OCI-LY7 (cell line): ENCODE results near the gene SETDB1. TPM values are rescaled to one million over a fixed set of nuclear protein-coding genes. Genes with fewer than 3 reads are reported as not detected.

Source experiments
- BruUV-seq: library from RNA; stranded (reverse); fragments of 400-500 nt; replicated peaks from 2 replicates; lab custom pipeline; 2021; lab: Mats Ljungman, UMichigan
- CTCF ChIA-PET: fragments of 300-600 bp; sonication (Branson Sonifier 250); formaldehyde crosslinking; loops from one replicate; lab custom pipeline; 2022; ENCODE audit warnings: antibody characterized with exemption; ENCODE audit not compliant: unreplicated experiment; lab: Charles Lee
- POLR2A ChIA-PET: fragments of 300-600 bp; sonication (Branson Sonifier 250); formaldehyde crosslinking; loops from one replicate; lab custom pipeline; 2022; ENCODE audit warnings: antibody characterized with exemption; lab: Charles Lee
- DNase-seq: peaks from one replicate; pipeline ENCODE4 v3.0.0-alpha.2; 2015; ENCODE audit warnings: low spot score
- H2AFZ ChIP-seq: fragments of 200-600 bp; sonication (generic), shearing (Covaris generic); 2 replicates; pipeline ENCODE4 v1.6.1; 2014; ENCODE audit warnings: mild to moderate bottlenecking, antibody characterized with exemption, low read length, moderate library complexity
- H3K27ac ChIP-seq: fragments of 200-600 bp; sonication (generic); 2 replicates; pipeline ENCODE4 v1.5.1; 2014; ENCODE audit warnings: mixed run types, low read depth, mild to moderate bottlenecking, moderate library complexity, low read length, inconsistent platforms; ENCODE audit not compliant: poor library complexity, severe bottlenecking
- H3K36me3 ChIP-seq: fragments of 200-600 bp; sonication (generic); 2 replicates; pipeline ENCODE4 v1.6.1; 2014; ENCODE audit warnings: mild to moderate bottlenecking, antibody characterized with exemption, low read length, moderate library complexity, mixed read lengths; ENCODE audit not compliant: insufficient read depth
- H3K4me1 ChIP-seq: fragments of 200-600 bp; sonication (generic); 2 replicates; pipeline ENCODE4 v1.5.1; 2014; ENCODE audit warnings: mild to moderate bottlenecking, low read length; ENCODE audit not compliant: insufficient read depth, poor library complexity, severe bottlenecking
- H3K4me2 ChIP-seq: fragments of 200-600 bp; sonication (generic); 2 replicates; pipeline ENCODE4 v1.6.1; 2014; ENCODE audit warnings: mild to moderate bottlenecking, low read length
- H3K4me3 ChIP-seq: fragments of 200-600 bp; sonication (generic); 2 replicates; pipeline ENCODE4 v1.5.1; 2014; ENCODE audit warnings: mild to moderate bottlenecking, low read depth, low read length; ENCODE audit not compliant: poor library complexity, severe bottlenecking
- H3K79me2 ChIP-seq: fragments of 200-600 bp; sonication (generic); 2 replicates; pipeline ENCODE4 v1.6.1; 2016; ENCODE audit warnings: low read depth, mild to moderate bottlenecking, low read length, moderate library complexity, mixed read lengths; ENCODE audit not compliant: insufficient read depth
- H3K9me2 ChIP-seq: fragments of 200-600 bp; sonication (generic); 2 replicates; pipeline ENCODE4 v1.6.1; 2016; ENCODE audit warnings: mild to moderate bottlenecking, low read length, mixed read lengths; ENCODE audit not compliant: insufficient read depth
- H3K9me3 ChIP-seq: fragments of 200-600 bp; sonication (generic); 2 replicates; pipeline ENCODE4 v1.6.1; 2014; ENCODE audit warnings: mild to moderate bottlenecking, mixed run types, low read length, mixed read lengths
- H4K20me1 ChIP-seq: fragments of 200-600 bp; sonication (generic); 2 replicates; pipeline ENCODE4 v1.6.1; 2014; ENCODE audit warnings: mild to moderate bottlenecking, antibody characterized with exemption, low read length, moderate library complexity, mixed read lengths; ENCODE audit not compliant: insufficient read depth
- EZH2phosphoT487 ChIP-seq: fragments of 200-600 bp; sonication (generic); IDR thresholded peaks from 2 replicates; pipeline ENCODE4 v1.6.1; 2018; ENCODE audit warnings: low read depth, borderline replicate concordance, mild to moderate bottlenecking, mixed run types, antibody characterized with exemption, low read length, moderate library complexity, mixed read lengths
- intact Hi-C: fragments of 100-400 bp; cut with micrococcal nuclease; formaldehyde crosslinking; loops from one replicate; pipeline ENCODE4 v1.10.0; 2022; ENCODE audit not compliant: unreplicated experiment
- total RNA-seq, 2 experiments: library from RNA; depleted of rRNA in 1 of 2; stranded (reverse); fragments of >200 nt in 1 of 2; shearing (Covaris generic) in 1 of 2; gene quantifications; 2 replicates each; pipeline ENCODE4 v1.2.3, GENCODE V29; 2014 to 2022
- TF ChIP-seq, protein P1 (sequence below): fragments of 200-600 bp; sonication (generic); conservative IDR thresholded peaks from 2 replicates; pipeline ENCODE4 v1.5.1; 2014; ENCODE audit warnings: mild to moderate bottlenecking, antibody characterized with exemption, low read length, moderate library complexity, mixed read lengths

Gene SETDB1
- total RNA-seq, 2 experiments from 2014 or later = 66.8 to 81.1 TPM

- Histone ChIP-seq H4K20me1 (no peaks in the 10 kb centered on the region), H3K4me3 (no peak overlapping the region), H3K4me2 (no peak overlapping the region), H2AFZ (no peak overlapping the region), H3K9me2 (no peaks in the 10 kb centered on the region), H3K79me2 (peaks cover 21% of the 10 kb centered on the region; the same call in 1 of the 2 replicates), H3K27ac (no peak overlapping the region), H3K9me3 (peaks cover 25% of the 10 kb centered on the region; the same call in 1 of the 2 replicates), H3K4me1 (peaks cover 10% of the 10 kb centered on the region), H3K36me3 (peaks cover 94% of the 10 kb centered on the region)
- peak; percentile 58 for DNase-seq
- ChIA-PET POLR2A (interaction anchor here (0.7 kb wide), 1 partner anchor 704 kb away, joined by 3 read pairs; no protein-coding TSS in a partner anchor), CTCF (no interaction called here)
- intact Hi-C loops = no loop called here
- BruUV-seq = no TSS peak
- TF ChIP-seq, protein P1, sequence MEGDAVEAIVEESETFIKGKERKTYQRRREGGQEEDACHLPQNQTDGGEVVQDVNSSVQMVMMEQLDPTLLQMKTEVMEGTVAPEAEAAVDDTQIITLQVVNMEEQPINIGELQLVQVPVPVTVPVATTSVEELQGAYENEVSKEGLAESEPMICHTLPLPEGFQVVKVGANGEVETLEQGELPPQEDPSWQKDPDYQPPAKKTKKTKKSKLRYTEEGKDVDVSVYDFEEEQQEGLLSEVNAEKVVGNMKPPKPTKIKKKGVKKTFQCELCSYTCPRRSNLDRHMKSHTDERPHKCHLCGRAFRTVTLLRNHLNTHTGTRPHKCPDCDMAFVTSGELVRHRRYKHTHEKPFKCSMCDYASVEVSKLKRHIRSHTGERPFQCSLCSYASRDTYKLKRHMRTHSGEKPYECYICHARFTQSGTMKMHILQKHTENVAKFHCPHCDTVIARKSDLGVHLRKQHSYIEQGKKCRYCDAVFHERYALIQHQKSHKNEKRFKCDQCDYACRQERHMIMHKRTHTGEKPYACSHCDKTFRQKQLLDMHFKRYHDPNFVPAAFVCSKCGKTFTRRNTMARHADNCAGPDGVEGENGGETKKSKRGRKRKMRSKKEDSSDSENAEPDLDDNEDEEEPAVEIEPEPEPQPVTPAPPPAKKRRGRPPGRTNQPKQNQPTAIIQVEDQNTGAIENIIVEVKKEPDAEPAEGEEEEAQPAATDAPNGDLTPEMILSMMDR = no peak
- TF ChIP-seq EZH2phosphoT487 = no peak
Measured at GRCh38 chr1:150931773-150932172, 5.6 kb downstream of the SETDB1 start.

DNA sequence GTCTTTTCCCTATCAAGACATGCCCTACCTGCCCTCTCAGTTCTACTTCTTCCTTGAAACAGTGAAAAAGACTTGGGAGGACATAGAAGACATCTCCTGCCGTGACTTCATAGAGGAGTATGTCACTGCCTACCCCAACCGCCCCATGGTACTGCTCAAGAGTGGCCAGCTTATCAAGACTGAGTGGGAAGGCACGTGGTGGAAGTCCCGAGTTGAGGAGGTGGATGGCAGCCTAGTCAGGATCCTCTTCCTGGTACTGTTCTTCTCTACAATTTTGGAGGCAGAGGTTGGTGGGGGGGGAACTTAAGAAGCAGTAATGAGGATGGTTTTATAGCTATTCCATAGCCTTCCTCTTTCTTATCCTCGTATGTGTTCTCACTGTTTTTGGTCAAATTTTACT lies 18.7 kb downstream of the SETDB1 start:
- H3K9me3 ChIP-seq = no peaks in the 10 kb centered on the region
- H3K4me2 ChIP-seq = no peak overlapping the region
- no peaks in the 10 kb centered on the region for H4K20me1 ChIP-seq
- no peaks in the 10 kb centered on the region for H3K79me2 ChIP-seq
- H3K27ac ChIP-seq = no peak overlapping the region
- BruUV-seq = no TSS peak
- peaks cover 94% of the 10 kb centered on the region for H3K36me3 ChIP-seq
- TF ChIP-seq, protein P1 = no peak
- no peak for TF ChIP-seq EZH2phosphoT487
- DNase-seq = no peak
- ChIA-PET CTCF (no interaction called here), POLR2A (no interaction called here)
- no peaks in the 10 kb centered on the region for H3K9me2 ChIP-seq
- no peaks in the 10 kb centered on the region for H3K4me1 ChIP-seq
- H3K4me3 ChIP-seq = no peak overlapping the region
- intact Hi-C loops = no loop called here
- no peak overlapping the region for H2AFZ ChIP-seq

GRCh38 chr1:150954708-150955107 lies 28.5 kb downstream of the SETDB1 start:
- Histone ChIP-seq H2AFZ (no peak overlapping the region), H4K20me1 (no peaks in the 10 kb centered on the region), H3K79me2 (no peaks in the 10 kb centered on the region), H3K9me3 (no peaks in the 10 kb centered on the region), H3K36me3 (peaks cover 87% of the 10 kb centered on the region), H3K4me3 (no peak overlapping the region), H3K27ac (no peak overlapping the region), H3K9me2 (no peaks in the 10 kb centered on the region), H3K4me1 (no peaks in the 10 kb centered on the region), H3K4me2 (no peak overlapping the region)
- TF ChIP-seq, protein P1 = no peak
- no peak for TF ChIP-seq EZH2phosphoT487
- ChIA-PET CTCF (no interaction called here), POLR2A (no interaction called here)
- intact Hi-C loops = no loop called here
- DNase-seq = no peak
- no TSS peak for BruUV-seq
